Ascending aorta (tissue), 2 donors: ENCODE data around the gene NELL1. TPM values are rescaled to one million over a fixed set of nuclear protein-coding genes. Genes with fewer than 3 reads are reported as not detected.

Source experiments
- DNase-seq, 2 donors: peaks; one replicate each; pipeline ENCODE4 v3.0.0-alpha.2; 2019; ENCODE audit warnings: low spot score in 2 of 2
- H3K27ac ChIP-seq, 2 donors: fragments of 200-600 bp; sonication (generic); one replicate each; pipeline ENCODE4 v1.5.1; 2016 to 2017; ENCODE audit warnings: mild to moderate bottlenecking in 1 of 2
- H3K27me3 ChIP-seq: fragments of 200-600 bp; sonication (generic); one replicate; pipeline ENCODE4 v1.5.1; 2017
- H3K36me3 ChIP-seq, 2 donors: fragments of 200-600 bp; sonication (generic); one replicate each; pipeline ENCODE4 v1.5.1; 2016
- H3K4me1 ChIP-seq, 2 donors: fragments of 200-600 bp; sonication (generic); one replicate each; pipeline ENCODE4 v1.5.1; 2016 to 2017; ENCODE audit warnings: mild to moderate bottlenecking in 1 of 2
- H3K4me3 ChIP-seq, 2 donors: fragments of 200-600 bp; sonication (generic); one replicate each; pipeline ENCODE4 v1.5.1; 2016 to 2017; ENCODE audit warnings: mild to moderate bottlenecking in 1 of 2
- H3K9me3 ChIP-seq, 2 donors: fragments of 200-600 bp; sonication (generic); one replicate each; pipeline ENCODE4 v1.5.1; 2016
- CTCF ChIP-seq, 3 experiments: fragments of 200-600 bp in 2 of 3; fragments of 450-650 bp in 1 of 3; sonication (generic) in 2 of 3; IDR thresholded peaks; one replicate each; pipeline ENCODE4 v1.5.1; 2016 to 2019; ENCODE audit warnings: antibody characterized with exemption in 3 of 3, mild to moderate bottlenecking in 1 of 3, moderate library complexity in 1 of 3
- intact Hi-C: fragments of 100-400 bp; cut with DNase I; formaldehyde crosslinking; loops from one replicate; pipeline ENCODE4 v1.15.1; 2023
- total RNA-seq: library from RNA; depleted of rRNA; stranded (reverse); fragments of >200 nt; gene quantifications from one replicate; pipeline ENCODE4 v1.1.0, GENCODE V29; 2016

The NELL1 gene
- total RNA-seq, 1 donor from 2014 or later, result not detected

GRCh38 chr11:21285104-21285503 is 615.7 kb downstream of the NELL1 start:
- no peak for DNase-seq
- intact Hi-C loops, result no loop called here
- no peak for TF ChIP-seq CTCF (IDR thresholded peaks at IDR 0.05)
- Histone ChIP-seq H3K4me3 (no peak overlapping the region), H3K27me3 (no peaks in the 10 kb centered on the region), H3K36me3 (no peaks in the 10 kb centered on the region), H3K27ac (no peak overlapping the region), H3K9me3 (no peaks in the 10 kb centered on the region), H3K4me1 (no peaks in the 10 kb centered on the region)

- no peaks in the 10 kb centered on the region for H3K4me1 ChIP-seq
- H3K4me3 ChIP-seq, result no peak overlapping the region
- no peaks in the 10 kb centered on the region for H3K9me3 ChIP-seq
- no peak for TF ChIP-seq CTCF (IDR thresholded peaks at IDR 0.05)
- H3K27me3 ChIP-seq, result no peaks in the 10 kb centered on the region
- H3K36me3 ChIP-seq, result no peaks in the 10 kb centered on the region
- intact Hi-C loops, result no loop called here
- H3K27ac ChIP-seq, result no peak overlapping the region
- DNase-seq, result no peak
Measured at GRCh38 chr11:21289686-21290085, 620.3 kb downstream of the NELL1 start.

GRCh38 chr11:21295508-21295907 is 626.1 kb downstream of the NELL1 start:
- no peak for TF ChIP-seq CTCF (IDR thresholded peaks at IDR 0.05)

GRCh38 chr11:21301981-21302380 is 632.6 kb downstream of the NELL1 start:
- Histone ChIP-seq H3K9me3 (no peaks in the 10 kb centered on the region), H3K4me3 (no peak overlapping the region), H3K4me1 (no peaks in the 10 kb centered on the region), H3K36me3 (no peaks in the 10 kb centered on the region), H3K27me3 (no peaks in the 10 kb centered on the region), H3K27ac (no peak overlapping the region)
- DNase-seq, result no peak
- TF ChIP-seq CTCF (IDR thresholded peaks at IDR 0.05), result no peak
- intact Hi-C loops, result no loop called here

More at GRCh38 chr11:21295508-21295907, 626.1 kb downstream of the NELL1 start:
- H3K27ac ChIP-seq, result no peak overlapping the region
- no peaks in the 10 kb centered on the region for H3K9me3 ChIP-seq
- H3K36me3 ChIP-seq, result no peaks in the 10 kb centered on the region
- DNase-seq, result no peak
- no peak overlapping the region for H3K4me3 ChIP-seq
- no peaks in the 10 kb centered on the region for H3K27me3 ChIP-seq
- no peaks in the 10 kb centered on the region for H3K4me1 ChIP-seq
- intact Hi-C loops, result no loop called here

- Histone ChIP-seq H3K4me1 (no peaks in the 10 kb centered on the region), H3K27ac (no peak overlapping the region), H3K27me3 (no peaks in the 10 kb centered on the region), H3K4me3 (no peak overlapping the region), H3K9me3 (no peaks in the 10 kb centered on the region), H3K36me3 (no peaks in the 10 kb centered on the region)
- intact Hi-C loops, result no loop called here
- no peak for DNase-seq
- no peak for TF ChIP-seq CTCF (IDR thresholded peaks at IDR 0.05)
Measured at GRCh38 chr11:21306739-21307358, 637.5 kb downstream of the NELL1 start.

- no peaks in the 10 kb centered on the region for H3K27me3 ChIP-seq
- no peak overlapping the region for H3K27ac ChIP-seq
- no peaks in the 10 kb centered on the region for H3K9me3 ChIP-seq
- H3K4me1 ChIP-seq, result no peaks in the 10 kb centered on the region
- no peak for TF ChIP-seq CTCF (IDR thresholded peaks at IDR 0.05)
- H3K36me3 ChIP-seq, result no peaks in the 10 kb centered on the region
- intact Hi-C loops, result no loop called here
- no peak overlapping the region for H3K4me3 ChIP-seq
- no peak for DNase-seq
Measured at GRCh38 chr11:21307874-21308273, 638.5 kb downstream of the NELL1 start.
